AG04450 (cell line): ENCODE results near the gene DNAJB4. TPM values are rescaled to one million over a fixed set of nuclear protein-coding genes. Genes with fewer than 3 reads are reported as not detected.

Experiments
- CTCF ChIA-PET: fragments of 300-600, 350-600 bp; formaldehyde crosslinking; extraction: SDS; loops from one replicate; lab custom pipeline; 2022; ENCODE audit warnings: antibody characterized with exemption, inconsistent platforms; lab: Charles Lee
- POLR2A ChIA-PET: fragments of 350-600 bp; formaldehyde crosslinking; extraction: SDS; loops from one replicate; lab custom pipeline; 2021; ENCODE audit warnings: antibody characterized with exemption, inconsistent platforms; lab: Yijun Ruan, JAX
- DNase-seq: peaks from one replicate; pipeline ENCODE4 v3.0.0-alpha.2; 2011; ENCODE audit warnings: low read depth, low spot score
- H3K27ac ChIP-seq: one replicate; pipeline ENCODE4 v1.5.1; 2012; ENCODE audit warnings: low read depth, low read length, control low read depth
- H3K27me3 ChIP-seq: one replicate; pipeline ENCODE4 v1.6.0; 2012; ENCODE audit warnings: low read length; ENCODE audit not compliant: control insufficient read depth, insufficient read depth
- H3K4me3 ChIP-seq: 2 replicates; pipeline ENCODE4 v1.5.1; 2011; ENCODE audit warnings: mild to moderate bottlenecking, low read depth, low read length, control low read depth
- H3K9me3 ChIP-seq: 2 replicates; pipeline ENCODE4 v1.5.1; 2012; ENCODE audit warnings: low read length; ENCODE audit not compliant: control insufficient read depth, insufficient read depth
- polyA plus RNA-seq: library from polyadenylated mRNA; depleted of rRNA; stranded (reverse); fragments of >200 nt; gene quantifications from 2 replicates; pipeline ENCODE4 v1.2.3, GENCODE V29; 2011
- TF ChIP-seq, protein P1 (sequence below): IDR thresholded peaks from 2 replicates; pipeline ENCODE4 v1.5.1; 2011; ENCODE audit warnings: low read depth, low read length, control low read depth, inconsistent platforms

DNAJB4 gene
- polyA plus RNA-seq, 1 experiment, result 51.6 TPM

DNA sequence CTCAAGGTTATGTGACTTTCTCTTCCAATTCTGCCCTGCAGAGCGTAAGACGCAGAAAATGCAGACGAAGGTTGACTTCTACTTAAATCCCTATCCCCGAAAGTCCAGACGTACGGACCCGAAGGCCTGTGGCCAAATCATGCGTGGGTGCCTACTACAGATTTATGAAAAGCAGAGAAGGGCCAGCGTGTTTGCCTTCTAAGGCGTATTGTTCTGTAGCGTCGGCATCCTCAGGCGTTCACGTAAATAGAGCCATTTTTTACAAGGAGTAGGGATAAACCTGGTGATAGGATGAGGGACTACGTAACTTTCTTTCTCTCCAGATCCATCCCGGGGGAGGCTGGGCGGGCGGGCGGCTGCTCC lies 40.8 kb downstream of the DNAJB4 start:
- TF ChIP-seq, protein P1, sequence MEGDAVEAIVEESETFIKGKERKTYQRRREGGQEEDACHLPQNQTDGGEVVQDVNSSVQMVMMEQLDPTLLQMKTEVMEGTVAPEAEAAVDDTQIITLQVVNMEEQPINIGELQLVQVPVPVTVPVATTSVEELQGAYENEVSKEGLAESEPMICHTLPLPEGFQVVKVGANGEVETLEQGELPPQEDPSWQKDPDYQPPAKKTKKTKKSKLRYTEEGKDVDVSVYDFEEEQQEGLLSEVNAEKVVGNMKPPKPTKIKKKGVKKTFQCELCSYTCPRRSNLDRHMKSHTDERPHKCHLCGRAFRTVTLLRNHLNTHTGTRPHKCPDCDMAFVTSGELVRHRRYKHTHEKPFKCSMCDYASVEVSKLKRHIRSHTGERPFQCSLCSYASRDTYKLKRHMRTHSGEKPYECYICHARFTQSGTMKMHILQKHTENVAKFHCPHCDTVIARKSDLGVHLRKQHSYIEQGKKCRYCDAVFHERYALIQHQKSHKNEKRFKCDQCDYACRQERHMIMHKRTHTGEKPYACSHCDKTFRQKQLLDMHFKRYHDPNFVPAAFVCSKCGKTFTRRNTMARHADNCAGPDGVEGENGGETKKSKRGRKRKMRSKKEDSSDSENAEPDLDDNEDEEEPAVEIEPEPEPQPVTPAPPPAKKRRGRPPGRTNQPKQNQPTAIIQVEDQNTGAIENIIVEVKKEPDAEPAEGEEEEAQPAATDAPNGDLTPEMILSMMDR, result no peak
- DNase-seq, result no peak
- Histone ChIP-seq H3K9me3 (no peaks in the 10 kb centered on the region), H3K4me3 (peak overlapping the region; percentile 59), H3K27ac (no peak overlapping the region), H3K27me3 (peaks cover 12% of the 10 kb centered on the region)
- ChIA-PET CTCF (no interaction called here), POLR2A (no interaction called here)

DNA sequence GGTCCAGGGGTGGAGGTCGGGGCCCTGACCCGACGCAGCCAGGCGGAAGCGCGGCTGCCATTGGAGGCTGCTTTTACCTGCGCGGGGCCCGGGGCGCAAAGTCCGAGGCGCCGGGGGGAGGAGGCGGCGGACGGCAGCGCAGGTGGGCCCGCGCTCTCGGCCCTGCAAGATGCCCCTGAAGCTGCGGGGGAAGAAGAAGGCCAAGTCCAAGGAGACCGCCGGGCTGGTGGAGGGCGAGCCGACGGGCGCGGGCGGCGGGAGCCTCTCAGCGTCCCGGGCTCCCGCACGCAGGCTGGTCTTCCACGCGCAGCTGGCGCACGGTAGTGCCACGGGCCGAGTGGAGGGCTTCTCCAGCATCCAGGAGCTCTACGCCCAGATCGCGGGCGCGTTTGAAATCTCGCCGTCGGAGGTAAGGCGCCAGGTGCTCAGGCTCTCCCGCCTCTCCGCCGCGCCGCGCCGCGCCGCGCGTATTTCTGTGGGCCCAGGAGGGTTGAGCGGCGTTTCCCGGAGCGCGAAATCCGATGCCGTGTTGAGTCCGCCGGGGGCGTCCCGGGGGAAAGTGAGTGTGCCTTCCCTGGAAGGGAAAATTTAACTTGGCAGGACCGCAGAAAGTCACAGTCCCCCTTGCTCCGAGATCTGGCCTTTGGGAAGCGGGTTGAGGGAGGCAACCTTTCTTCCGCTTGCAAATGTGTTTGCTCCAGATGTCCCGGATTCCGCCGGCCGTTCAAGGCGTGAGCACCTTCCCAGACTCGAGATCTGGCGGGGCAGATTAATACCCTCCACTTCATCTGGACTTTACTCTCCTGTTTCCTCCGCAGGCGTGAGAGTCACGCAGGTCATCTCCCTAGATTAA lies 41.4 kb downstream of the DNAJB4 start, which contains the start of gene GIPC2:
GIPC2 (plus strand) TSS at position 41 of the 853 bp plus-strand sequence; CDS start at position 170, 129 bp downstream.
- H3K27ac ChIP-seq, result no peak within 1 kb of the TSS
- ChIA-PET CTCF (no interaction called here), POLR2A (no interaction called here)
- TF ChIP-seq, protein P1, result no peak
- no peak for DNase-seq
- peaks cover 12% of the 10 kb centered on the region for H3K27me3 ChIP-seq
- peak within 1 kb of the TSS; percentile 59 for H3K4me3 ChIP-seq
- no peaks in the 10 kb centered on the region for H3K9me3 ChIP-seq

DNA sequence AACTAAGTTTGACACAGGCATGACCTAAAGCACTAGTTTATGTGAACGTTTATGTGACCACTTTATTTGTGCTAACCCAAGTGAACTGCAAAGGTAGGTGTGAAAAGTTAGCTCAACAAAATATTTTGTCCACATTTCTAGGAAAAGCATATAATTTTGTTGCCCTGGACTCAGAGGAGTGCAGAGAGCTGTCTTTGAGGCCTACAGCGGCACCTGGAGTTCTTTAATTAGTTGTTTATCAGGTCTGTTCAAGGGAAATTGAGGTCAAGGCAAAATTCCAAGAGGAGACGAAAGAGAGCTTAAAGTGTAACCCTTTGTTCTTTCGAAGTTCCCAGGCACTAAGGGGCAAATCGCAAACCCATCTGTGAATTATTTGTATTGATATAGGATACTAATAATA lies 42.4 kb downstream of the DNAJB4 start:
- no peak for DNase-seq
- TF ChIP-seq, protein P1, result no peak
- Histone ChIP-seq H3K27ac (no peak overlapping the region), H3K27me3 (peaks cover 12% of the 10 kb centered on the region), H3K9me3 (no peaks in the 10 kb centered on the region), H3K4me3 (no peak overlapping the region)
- ChIA-PET POLR2A (no interaction called here), CTCF (no interaction called here)

DNA sequence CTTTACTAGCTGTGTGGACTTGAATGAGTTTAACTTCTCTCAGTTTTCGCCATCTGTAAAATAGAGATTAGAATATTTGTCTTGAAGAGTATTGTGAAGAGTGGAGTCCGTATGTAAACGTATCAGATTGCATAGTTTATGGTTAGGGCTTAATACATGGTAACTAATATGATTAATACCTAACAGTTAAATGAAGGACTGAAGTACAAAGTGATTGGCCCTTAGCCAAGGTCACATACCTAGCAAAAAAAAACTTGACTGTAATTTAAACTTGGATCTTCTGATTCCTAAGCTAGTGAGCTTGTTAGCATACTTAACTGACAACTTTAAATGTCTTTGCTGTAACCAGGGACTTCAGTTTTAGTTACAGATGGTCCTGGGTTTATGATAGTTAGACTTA lies 42.9 kb downstream of the DNAJB4 start:
- CTCF ChIA-PET, result no interaction called here

DNA sequence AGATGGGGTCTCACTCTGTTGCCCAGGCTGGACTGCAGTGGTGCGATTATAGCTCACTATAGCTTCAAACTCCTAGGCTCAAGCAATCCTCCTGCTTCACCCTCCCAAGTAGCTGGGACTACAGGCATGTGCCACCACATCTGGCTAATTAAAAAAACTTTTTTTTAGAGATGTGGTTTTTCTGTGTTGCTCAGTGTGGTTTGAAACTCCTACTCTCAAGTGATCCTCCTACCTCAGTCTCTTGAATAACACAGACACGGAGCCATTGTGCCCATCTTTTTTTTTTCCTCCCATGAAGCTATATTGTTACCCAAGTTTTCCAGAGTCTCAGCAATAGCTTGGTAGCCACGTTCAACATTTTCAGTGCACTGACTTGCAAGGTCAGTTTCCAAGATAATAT lies 43.7 kb downstream of the DNAJB4 start:
- Histone ChIP-seq H3K27ac (no peak overlapping the region), H3K9me3 (no peaks in the 10 kb centered on the region), H3K27me3 (peaks cover 12% of the 10 kb centered on the region), H3K4me3 (no peak overlapping the region)
- TF ChIP-seq, protein P1, result no peak
- DNase-seq, result no peak
- ChIA-PET CTCF (no interaction called here), POLR2A (no interaction called here)

More for the DNA sequence above, 42.9 kb downstream of the DNAJB4 start:
- Histone ChIP-seq H3K27ac (no peak overlapping the region), H3K27me3 (peaks cover 12% of the 10 kb centered on the region), H3K9me3 (no peaks in the 10 kb centered on the region), H3K4me3 (no peak overlapping the region)
- POLR2A ChIA-PET, result interaction anchor here (0.7 kb wide), 1 partner anchor 32 kb away, joined by 3 read pairs; no protein-coding TSS in a partner anchor
- no peak for DNase-seq
- TF ChIP-seq, protein P1, result no peak
